ENCODE data around the gene BABAM2. TPM values are rescaled to one million over a fixed set of nuclear protein-coding genes. Genes with fewer than 3 reads are reported as not detected.

Gene BABAM2
- total RNA-seq, 2 experiments from 2014 or later, result 19.7 to 33.2 TPM

DNA sequence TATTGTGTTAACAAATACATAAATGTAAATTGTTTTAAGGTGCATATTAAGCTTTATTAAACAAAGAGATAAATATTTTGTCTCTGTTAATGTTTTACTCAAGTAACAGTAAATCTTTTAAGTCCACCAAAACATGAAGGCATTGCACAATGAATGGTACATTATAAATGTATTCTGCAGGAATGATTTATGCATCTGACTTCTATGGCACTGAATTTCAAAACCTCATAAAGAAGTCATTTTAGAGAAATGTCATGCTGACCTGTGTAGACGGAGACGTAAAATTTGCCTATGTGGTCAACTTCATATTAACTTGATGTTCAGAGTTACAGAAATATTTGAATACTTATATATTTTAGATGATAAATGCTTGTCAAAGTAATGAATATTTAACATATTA, 194.7 kb downstream of the BABAM2 start:
- H3K9me2 ChIP-seq (ENCODE audit: insufficient read depth, low read length), result no peaks in the 10 kb centered on the region
- no peaks in the 10 kb centered on the region for H3K9me3 ChIP-seq (ENCODE audit: low read length)
- H3K4me3 ChIP-seq (ENCODE audit: low read depth, low read length, poor library complexity, severe bottlenecking), result no peak overlapping the region
- TF ChIP-seq, protein P1, sequence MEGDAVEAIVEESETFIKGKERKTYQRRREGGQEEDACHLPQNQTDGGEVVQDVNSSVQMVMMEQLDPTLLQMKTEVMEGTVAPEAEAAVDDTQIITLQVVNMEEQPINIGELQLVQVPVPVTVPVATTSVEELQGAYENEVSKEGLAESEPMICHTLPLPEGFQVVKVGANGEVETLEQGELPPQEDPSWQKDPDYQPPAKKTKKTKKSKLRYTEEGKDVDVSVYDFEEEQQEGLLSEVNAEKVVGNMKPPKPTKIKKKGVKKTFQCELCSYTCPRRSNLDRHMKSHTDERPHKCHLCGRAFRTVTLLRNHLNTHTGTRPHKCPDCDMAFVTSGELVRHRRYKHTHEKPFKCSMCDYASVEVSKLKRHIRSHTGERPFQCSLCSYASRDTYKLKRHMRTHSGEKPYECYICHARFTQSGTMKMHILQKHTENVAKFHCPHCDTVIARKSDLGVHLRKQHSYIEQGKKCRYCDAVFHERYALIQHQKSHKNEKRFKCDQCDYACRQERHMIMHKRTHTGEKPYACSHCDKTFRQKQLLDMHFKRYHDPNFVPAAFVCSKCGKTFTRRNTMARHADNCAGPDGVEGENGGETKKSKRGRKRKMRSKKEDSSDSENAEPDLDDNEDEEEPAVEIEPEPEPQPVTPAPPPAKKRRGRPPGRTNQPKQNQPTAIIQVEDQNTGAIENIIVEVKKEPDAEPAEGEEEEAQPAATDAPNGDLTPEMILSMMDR (conservative IDR thresholded peaks at IDR 0.05; ENCODE audit: low read length), result no peak
- no peak for TF ChIP-seq EZH2phosphoT487 (IDR thresholded peaks at IDR 0.05; ENCODE audit: borderline replicate concordance, low read depth, low read length)
- no peak overlapping the region for H3K4me2 ChIP-seq (ENCODE audit: low read length)
- H2AFZ ChIP-seq (ENCODE audit: low read length), result no peak overlapping the region
- ChIA-PET CTCF (ENCODE audit: unreplicated experiment) (interaction anchor here (0.6 kb wide), 1 partner anchor 195 kb away, joined by 4 read pairs; the partner anchor contains the start of genes BABAM2 and RBKS), POLR2A (interaction anchor here (1.1 kb wide), 1 partner anchor 12 kb away, joined by 3 read pairs; no protein-coding TSS in a partner anchor)
- H3K79me2 ChIP-seq (ENCODE audit: insufficient read depth, low read depth, low read length), result no peaks in the 10 kb centered on the region
- no peak for DNase-seq (ENCODE audit: low spot score)
- no peaks in the 10 kb centered on the region for H3K4me1 ChIP-seq (ENCODE audit: insufficient read depth, low read length, poor library complexity, severe bottlenecking)
- no peaks in the 10 kb centered on the region for H4K20me1 ChIP-seq (ENCODE audit: insufficient read depth, low read length)
- H3K36me3 ChIP-seq (ENCODE audit: insufficient read depth, low read length), result no peaks in the 10 kb centered on the region
- intact Hi-C loops (cut with micrococcal nuclease; ENCODE audit: unreplicated experiment), result no loop called here
- BruUV-seq (replicated peaks), result no TSS peak
- H3K27ac ChIP-seq (ENCODE audit: low read depth, low read length, poor library complexity, severe bottlenecking), result no peak overlapping the region

DNA sequence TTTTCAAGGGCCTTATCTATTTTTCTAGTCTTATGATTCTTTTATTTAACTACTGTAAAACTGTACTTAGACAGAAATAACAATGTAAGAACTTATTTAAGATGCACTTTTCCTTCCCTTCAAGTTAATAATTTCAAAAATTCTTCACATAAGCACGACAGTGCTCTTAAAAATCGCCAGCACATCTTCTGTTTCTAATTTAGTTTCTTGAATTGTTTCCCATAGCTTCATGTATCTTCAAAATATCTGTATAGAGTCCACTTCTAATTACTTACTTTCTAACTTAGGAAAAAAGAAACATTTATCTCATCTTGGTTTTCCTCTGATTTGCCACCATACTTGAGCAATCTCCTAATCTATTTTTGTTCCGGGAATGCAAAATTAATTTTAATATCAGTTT, 196.1 kb downstream of the BABAM2 start:
- DNase-seq (ENCODE audit: low spot score), result no peak
- H3K4me2 ChIP-seq (ENCODE audit: low read length), result no peak overlapping the region
- ChIA-PET CTCF (ENCODE audit: unreplicated experiment) (interaction anchor here (0.5 kb wide), 1 partner anchor 1519 kb away, joined by 6 read pairs; no protein-coding TSS in a partner anchor), POLR2A (no interaction called here)
- no peaks in the 10 kb centered on the region for H3K9me3 ChIP-seq (ENCODE audit: low read length)
- TF ChIP-seq, protein P1 (conservative IDR thresholded peaks at IDR 0.05; ENCODE audit: low read length), result no peak
- no peak for TF ChIP-seq EZH2phosphoT487 (IDR thresholded peaks at IDR 0.05; ENCODE audit: borderline replicate concordance, low read depth, low read length)
- no peak overlapping the region for H2AFZ ChIP-seq (ENCODE audit: low read length)
- no peaks in the 10 kb centered on the region for H3K4me1 ChIP-seq (ENCODE audit: insufficient read depth, low read length, poor library complexity, severe bottlenecking)
- no peak overlapping the region for H3K4me3 ChIP-seq (ENCODE audit: low read depth, low read length, poor library complexity, severe bottlenecking)
- intact Hi-C loops (cut with micrococcal nuclease; ENCODE audit: unreplicated experiment), result no loop called here
- no peaks in the 10 kb centered on the region for H4K20me1 ChIP-seq (ENCODE audit: insufficient read depth, low read length)
- no peaks in the 10 kb centered on the region for H3K36me3 ChIP-seq (ENCODE audit: insufficient read depth, low read length)
- no TSS peak for BruUV-seq (replicated peaks)
- no peaks in the 10 kb centered on the region for H3K9me2 ChIP-seq (ENCODE audit: insufficient read depth, low read length)
- no peaks in the 10 kb centered on the region for H3K79me2 ChIP-seq (ENCODE audit: insufficient read depth, low read depth, low read length)
- no peak overlapping the region for H3K27ac ChIP-seq (ENCODE audit: low read depth, low read length, poor library complexity, severe bottlenecking)

GRCh38 chr2:28088970-28089369, 198.4 kb downstream of the BABAM2 start:
- Histone ChIP-seq H3K9me2 (ENCODE audit: insufficient read depth, low read length) (no peaks in the 10 kb centered on the region), H3K36me3 (ENCODE audit: insufficient read depth, low read length) (no peaks in the 10 kb centered on the region), H3K4me2 (ENCODE audit: low read length) (no peak overlapping the region), H3K9me3 (ENCODE audit: low read length) (no peaks in the 10 kb centered on the region), H3K4me3 (ENCODE audit: low read depth, low read length, poor library complexity, severe bottlenecking) (no peak overlapping the region), H4K20me1 (ENCODE audit: insufficient read depth, low read length) (no peaks in the 10 kb centered on the region), H3K4me1 (ENCODE audit: insufficient read depth, low read length, poor library complexity, severe bottlenecking) (no peaks in the 10 kb centered on the region), H3K27ac (ENCODE audit: low read depth, low read length, poor library complexity, severe bottlenecking) (no peak overlapping the region), H2AFZ (ENCODE audit: low read length) (no peak overlapping the region), H3K79me2 (ENCODE audit: insufficient read depth, low read depth, low read length) (no peaks in the 10 kb centered on the region)
- CTCF ChIA-PET (ENCODE audit: unreplicated experiment), result no interaction called here
- BruUV-seq (replicated peaks), result no TSS peak
- intact Hi-C loops (cut with micrococcal nuclease; ENCODE audit: unreplicated experiment), result no loop called here
- POLR2A ChIA-PET, result interaction anchor here (0.6 to 0.7 kb wide), 2 partner anchors 12 to 28 kb away, joined by 4 read pairs; no protein-coding TSS in a partner anchor
- no peak for TF ChIP-seq EZH2phosphoT487 (IDR thresholded peaks at IDR 0.05; ENCODE audit: borderline replicate concordance, low read depth, low read length)
- TF ChIP-seq, protein P1 (conservative IDR thresholded peaks at IDR 0.05; ENCODE audit: low read length), result no peak
- DNase-seq (ENCODE audit: low spot score), result no peak
